ENCODE measurements around the gene BPI. TPM values are rescaled to one million over a fixed set of nuclear protein-coding genes. Genes with fewer than 3 reads are reported as not detected.

Gene BPI
- total RNA-seq, 1 experiment from 2014 or later: not detected

DNA sequence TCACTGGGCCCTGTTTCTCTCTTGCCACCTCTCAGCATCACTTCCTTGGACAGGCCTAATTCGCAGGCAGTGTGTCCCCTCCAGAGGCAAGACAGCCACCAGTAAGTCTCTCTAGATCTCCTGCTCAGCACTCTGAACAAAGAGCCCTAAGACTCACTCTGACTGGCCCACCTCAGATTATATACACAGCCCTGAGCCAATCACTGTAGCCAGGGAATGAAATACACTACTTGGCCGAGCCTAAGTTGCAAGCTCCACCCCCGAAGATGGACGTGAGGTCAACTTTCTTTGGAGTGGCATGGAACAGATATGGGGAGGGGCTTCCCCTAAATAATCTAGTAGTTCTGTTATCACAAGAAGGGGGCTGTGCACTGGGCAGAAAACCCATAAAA lies 4.1 kb downstream of the BPI start:
- no peaks in the 10 kb centered on the region for H3K36me3 Mint-ChIP-seq (ENCODE audit: insufficient read depth in 1 of 3, low read depth in 3 of 3)
- Histone ChIP-seq H2BK12ac (ENCODE audit: insufficient read length, low read depth, low read length) (no peak overlapping the region), H4K8ac (replicated peaks; ENCODE audit: insufficient read length, low read depth, low read length) (no peak overlapping the region), H3K27ac (ENCODE audit: insufficient read length, low read depth, low read length) (no peak overlapping the region), H3K9ac (ENCODE audit: extremely low read depth, insufficient read length, low read length) (no peak overlapping the region), H3K79me1 (ENCODE audit: insufficient read depth, low read depth, low read length, poor library complexity, severe bottlenecking) (no peaks in the 10 kb centered on the region), H2BK120ac (ENCODE audit: low read depth, low read length, poor library complexity, severe bottlenecking) (no peak overlapping the region), H2BK5ac (ENCODE audit: insufficient read length, low read length) (no peak overlapping the region), H4K91ac (ENCODE audit: insufficient read length, low read depth, low read length) (no peak overlapping the region), H3K27me3 (ENCODE audit: insufficient read depth, low read length) (no peaks in the 10 kb centered on the region), H3K4me1 (ENCODE audit: insufficient read depth, low read length) (no peaks in the 10 kb centered on the region), H2BK20ac (ENCODE audit: low read depth, low read length, poor library complexity, severe bottlenecking) (no peak overlapping the region), H3K23ac (ENCODE audit: insufficient read length, low read depth, low read length) (no peak overlapping the region), H3K79me2 (ENCODE audit: insufficient read depth, low read length) (no peaks in the 10 kb centered on the region), H3K9me3 (ENCODE audit: control insufficient read depth, low read depth, low read length) (no peaks in the 10 kb centered on the region), H3K14ac (ENCODE audit: insufficient read depth, low read length) (no peak overlapping the region), H4K5ac (ENCODE audit: insufficient read length, low read depth, low read length) (no peak overlapping the region), H2AK5ac (ENCODE audit: insufficient read length, low read length) (no peak overlapping the region), H4K20me1 (ENCODE audit: control insufficient read depth, insufficient read depth, insufficient read length) (no peaks in the 10 kb centered on the region), H3T11ph (ENCODE audit: low read length) (no peak overlapping the region), H3K56ac (ENCODE audit: insufficient read length, low read depth, low read length) (no peak overlapping the region), H2AFZ (ENCODE audit: low read length) (no peak overlapping the region), H3K4me2 (ENCODE audit: insufficient read depth, insufficient read length, low read length) (no peak overlapping the region), H2BK15ac (ENCODE audit: low read depth, low read length) (no peak overlapping the region), H3K4ac (ENCODE audit: low read depth, low read length) (no peak overlapping the region), H3K23me2 (ENCODE audit: insufficient read length, low read depth, low read length, poor library complexity, severe bottlenecking) (no peaks in the 10 kb centered on the region), H3K18ac (ENCODE audit: insufficient read length, low read depth, low read length) (peak overlapping the region; percentile 14)
- TF ChIP-seq, protein P1, sequence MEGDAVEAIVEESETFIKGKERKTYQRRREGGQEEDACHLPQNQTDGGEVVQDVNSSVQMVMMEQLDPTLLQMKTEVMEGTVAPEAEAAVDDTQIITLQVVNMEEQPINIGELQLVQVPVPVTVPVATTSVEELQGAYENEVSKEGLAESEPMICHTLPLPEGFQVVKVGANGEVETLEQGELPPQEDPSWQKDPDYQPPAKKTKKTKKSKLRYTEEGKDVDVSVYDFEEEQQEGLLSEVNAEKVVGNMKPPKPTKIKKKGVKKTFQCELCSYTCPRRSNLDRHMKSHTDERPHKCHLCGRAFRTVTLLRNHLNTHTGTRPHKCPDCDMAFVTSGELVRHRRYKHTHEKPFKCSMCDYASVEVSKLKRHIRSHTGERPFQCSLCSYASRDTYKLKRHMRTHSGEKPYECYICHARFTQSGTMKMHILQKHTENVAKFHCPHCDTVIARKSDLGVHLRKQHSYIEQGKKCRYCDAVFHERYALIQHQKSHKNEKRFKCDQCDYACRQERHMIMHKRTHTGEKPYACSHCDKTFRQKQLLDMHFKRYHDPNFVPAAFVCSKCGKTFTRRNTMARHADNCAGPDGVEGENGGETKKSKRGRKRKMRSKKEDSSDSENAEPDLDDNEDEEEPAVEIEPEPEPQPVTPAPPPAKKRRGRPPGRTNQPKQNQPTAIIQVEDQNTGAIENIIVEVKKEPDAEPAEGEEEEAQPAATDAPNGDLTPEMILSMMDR (conservative IDR thresholded peaks at IDR 0.05): no peak
- no peaks in the 10 kb centered on the region for H3K9me3 Mint-ChIP-seq
- WGBS (ENCODE audit: extremely low coverage, insufficient read length, low lambda C conversion rate): no CpG with 5 or more reads among the region's 4 CpGs
- peaks cover 14% of the 10 kb centered on the region for H3K27me3 Mint-ChIP-seq (ENCODE audit: low read depth)
- peak overlapping the region in 1 of 3 experiments; percentile 54; a peak in 1 of 7 replicates for H3K27ac Mint-ChIP-seq
- H3K4me3 Mint-ChIP-seq: no peak overlapping the region; a peak in 1 of 5 replicates
- DNase-seq: no peak
- H3K4me1 Mint-ChIP-seq: peaks cover 4 to 12% of the 10 kb centered on the region in 2 experiments
